GM19372 (cell line): ENCODE results near the gene PLXNA3.
"Not testable (repeated sequence)": the region's sequence is repeated elsewhere in the genome, so short reads cannot be mapped to it uniquely, and the experiment has no call there.

Source experiments
- ATAC-seq: cut with Tn5 transposase; IDR thresholded peaks from one replicate; pipeline ENCODE4 v1.9.1; 2021; ENCODE audit warnings: mild to moderate bottlenecking, low read depth, moderate library complexity; ENCODE audit not compliant: unreplicated experiment

The PLXNA3 gene

DNA sequence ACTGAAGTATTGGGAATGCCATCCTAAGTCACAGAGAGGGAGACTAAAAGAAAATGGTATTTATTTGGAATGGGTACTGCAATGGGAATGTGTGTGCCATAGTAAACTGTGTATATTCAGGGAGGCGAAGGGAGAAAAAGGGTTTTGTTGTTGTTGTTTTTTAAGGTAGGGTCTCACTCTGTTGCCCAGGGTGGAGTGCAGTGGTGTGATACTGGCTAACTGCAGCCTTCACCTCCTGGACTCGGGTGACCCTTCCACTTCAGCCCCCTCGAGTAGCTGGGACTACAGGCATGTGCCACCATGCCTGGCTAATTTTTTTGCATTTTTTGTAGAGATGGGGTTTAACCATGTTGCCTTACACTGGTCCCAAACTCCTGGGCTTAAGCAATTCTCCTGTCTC is 36.6 kb downstream of the PLXNA3 start:
- ATAC-seq: no peak

DNA sequence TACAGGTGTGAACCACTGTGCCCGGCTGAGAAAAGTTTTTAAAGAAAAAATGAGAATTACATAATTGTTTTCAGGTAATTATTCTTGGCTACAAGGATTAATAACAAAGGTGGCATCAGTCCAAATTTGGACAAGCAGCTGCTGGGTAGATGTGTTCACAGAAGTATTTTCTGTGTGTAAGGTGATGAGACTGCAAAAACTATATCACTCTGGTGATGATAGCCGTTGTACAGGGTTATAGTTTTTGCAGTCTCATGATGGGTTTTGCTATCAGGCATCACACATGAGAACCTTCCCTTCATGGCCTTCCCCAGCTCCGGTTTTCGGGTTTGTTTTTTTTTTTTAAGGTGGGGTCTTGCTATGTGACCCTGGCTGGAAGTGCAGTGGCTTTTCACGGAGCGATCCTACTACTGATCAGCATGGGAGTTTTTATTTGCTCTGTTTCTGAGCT is 37.4 kb downstream of the PLXNA3 start:
- ATAC-seq: no peak

DNA sequence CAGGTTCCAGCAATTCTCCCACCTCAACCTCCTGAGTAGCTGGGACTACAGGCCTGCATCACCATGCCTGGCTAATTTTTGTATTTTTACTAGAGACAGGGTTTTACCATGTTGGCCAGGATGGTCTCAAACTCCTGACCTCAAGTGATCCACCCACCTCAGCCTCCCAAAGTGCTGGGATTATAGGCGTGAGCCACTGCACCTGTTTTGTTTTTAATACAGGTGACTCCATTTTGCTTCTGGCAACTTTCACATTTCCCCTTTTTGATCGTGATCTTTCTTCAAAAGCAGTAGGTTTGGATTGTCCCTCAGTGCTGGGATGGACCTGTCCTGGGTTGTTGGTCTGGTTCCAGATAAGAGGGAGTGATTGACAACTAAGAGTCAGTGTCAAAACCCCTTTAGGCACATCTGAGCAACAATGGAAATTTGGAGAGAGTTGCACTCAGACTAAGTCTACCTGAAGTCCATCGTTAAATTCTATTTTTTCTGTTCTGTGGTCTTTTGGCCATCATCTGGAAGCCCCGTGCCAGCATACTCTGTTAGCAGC is 38.6 kb downstream of the PLXNA3 start:
- ATAC-seq: not testable (repeated sequence)

GRCh38 chrX:154501423-154501822 is 43.3 kb downstream of the PLXNA3 start:
- ATAC-seq: not testable (repeated sequence)

- no peak for ATAC-seq
These were observed 44.0 kb downstream of the PLXNA3 start for GRCh38 chrX:154502098-154502497.

DNA sequence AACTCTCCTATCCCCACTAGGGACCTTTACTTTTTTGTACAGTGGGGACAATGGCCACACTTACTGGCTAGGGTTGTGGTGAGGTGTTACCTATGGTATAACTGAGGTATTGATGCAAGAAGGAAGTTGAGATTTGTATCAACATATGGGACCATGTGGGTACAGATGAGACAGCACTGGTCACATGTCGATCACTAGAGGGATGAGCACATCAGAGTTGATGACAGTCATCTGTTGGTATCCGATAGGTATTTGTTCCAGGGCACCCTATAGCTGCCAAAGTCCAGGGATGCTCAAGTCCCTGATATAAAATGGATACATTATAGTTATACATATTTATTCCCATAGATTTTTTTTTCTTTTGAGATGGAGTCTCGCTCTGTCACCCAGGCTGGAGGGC is 44.9 kb downstream of the PLXNA3 start:
- no peak for ATAC-seq

GRCh38 chrX:154505734-154506133 is 47.7 kb downstream of the PLXNA3 start:
- ATAC-seq: no peak

GRCh38 chrX:154506483-154507332 is 48.6 kb downstream of the PLXNA3 start:
- ATAC-seq: no peak

- ATAC-seq: no peak
These were observed 49.7 kb downstream of the PLXNA3 start for GRCh38 chrX:154507673-154508383.

DNA sequence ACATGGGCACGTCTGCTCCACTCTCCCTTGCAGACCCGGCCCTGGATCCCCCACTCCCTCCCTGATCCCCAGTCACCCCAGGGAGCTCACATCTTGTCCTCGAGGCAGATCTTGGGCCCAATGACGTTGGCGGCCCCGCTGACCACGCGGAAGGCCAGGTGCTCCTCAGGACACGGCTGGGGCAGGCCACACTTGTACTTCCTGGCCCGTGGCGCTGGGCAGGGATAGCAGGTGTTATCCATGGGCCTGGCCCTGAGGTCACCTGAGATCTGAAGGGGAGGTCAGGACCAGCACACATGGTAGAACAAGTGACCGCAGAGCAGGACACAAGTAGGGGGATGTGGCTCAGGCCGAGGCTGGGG is 50.3 kb downstream of the PLXNA3 start:
- ATAC-seq: no peak

GRCh38 chrX:154509455-154509854 is 51.4 kb downstream of the PLXNA3 start:
- no peak for ATAC-seq

GRCh38 chrX:154511761-154512160 is 53.7 kb downstream of the PLXNA3 start:
- ATAC-seq: no peak

GRCh38 chrX:154512879-154513553 is 54.9 kb downstream of the PLXNA3 start:
- no peak for ATAC-seq

DNA sequence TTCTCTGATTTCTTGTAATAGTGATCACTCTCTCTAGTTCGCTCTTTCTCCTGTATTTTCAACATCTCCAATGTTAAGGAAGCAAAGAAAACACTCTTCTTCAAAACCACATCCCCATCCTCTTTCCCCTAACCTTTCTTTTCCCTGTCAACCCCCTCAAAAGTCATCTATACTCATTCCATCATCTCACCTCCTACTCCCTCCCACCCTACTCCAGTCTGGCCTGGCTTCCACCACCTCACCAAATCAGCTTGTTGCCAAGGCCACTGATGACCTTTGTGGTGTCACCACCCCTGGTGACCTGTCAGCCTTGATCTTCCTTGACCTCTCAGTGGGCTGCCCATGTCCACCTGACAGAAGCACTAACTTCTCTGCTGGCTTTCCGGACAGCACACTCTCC is 55.6 kb downstream of the PLXNA3 start:
- no peak for ATAC-seq

GRCh38 chrX:154515090-154515965 is 57.2 kb downstream of the PLXNA3 start:
- peak; percentile 11 for ATAC-seq

DNA sequence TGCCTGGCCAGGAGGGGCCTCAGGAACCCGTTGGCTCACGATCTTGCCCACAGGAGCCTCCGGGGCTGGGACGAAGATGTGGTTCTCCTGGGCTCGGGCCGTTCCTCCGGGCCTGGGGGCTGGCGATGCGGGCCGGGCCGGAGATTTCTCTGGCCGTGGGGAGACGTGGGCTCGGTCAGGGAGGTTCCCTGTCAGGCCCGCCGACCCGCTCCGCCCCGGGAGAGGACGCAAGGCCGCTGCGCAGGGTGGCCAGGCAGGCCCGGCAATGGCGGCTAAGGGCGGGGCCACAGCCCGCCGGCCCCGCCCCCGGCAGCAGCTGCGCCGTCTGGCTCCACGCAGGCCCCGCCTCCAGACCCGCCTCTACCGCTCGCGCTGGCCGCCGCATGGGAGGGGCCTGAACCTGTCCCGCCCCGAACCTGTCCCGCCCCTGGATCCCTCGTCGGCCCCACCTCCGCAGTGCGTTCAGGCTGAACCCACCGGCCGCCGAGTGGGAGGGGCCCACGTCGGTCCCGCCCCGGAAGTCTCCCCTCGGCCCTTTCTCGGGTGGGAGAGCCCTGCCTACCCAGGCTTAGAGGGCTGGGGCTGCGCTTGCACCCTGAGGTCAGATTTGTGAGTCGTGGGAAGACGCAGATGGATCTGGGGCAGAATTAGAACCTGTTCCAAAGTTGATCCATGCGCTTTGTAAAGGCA is 58.0 kb downstream of the PLXNA3 start, which contains the start of gene FAM3A:
TSS of gene FAM3A (minus strand) at position 267 of the 690 bp plus-strand sequence. CDS start 460 bp downstream, outside the sequence.
- peak; percentile 84 for ATAC-seq

GRCh38 chrX:154516656-154517100 is 58.6 kb downstream of the PLXNA3 start:
- ATAC-seq: no peak

DNA sequence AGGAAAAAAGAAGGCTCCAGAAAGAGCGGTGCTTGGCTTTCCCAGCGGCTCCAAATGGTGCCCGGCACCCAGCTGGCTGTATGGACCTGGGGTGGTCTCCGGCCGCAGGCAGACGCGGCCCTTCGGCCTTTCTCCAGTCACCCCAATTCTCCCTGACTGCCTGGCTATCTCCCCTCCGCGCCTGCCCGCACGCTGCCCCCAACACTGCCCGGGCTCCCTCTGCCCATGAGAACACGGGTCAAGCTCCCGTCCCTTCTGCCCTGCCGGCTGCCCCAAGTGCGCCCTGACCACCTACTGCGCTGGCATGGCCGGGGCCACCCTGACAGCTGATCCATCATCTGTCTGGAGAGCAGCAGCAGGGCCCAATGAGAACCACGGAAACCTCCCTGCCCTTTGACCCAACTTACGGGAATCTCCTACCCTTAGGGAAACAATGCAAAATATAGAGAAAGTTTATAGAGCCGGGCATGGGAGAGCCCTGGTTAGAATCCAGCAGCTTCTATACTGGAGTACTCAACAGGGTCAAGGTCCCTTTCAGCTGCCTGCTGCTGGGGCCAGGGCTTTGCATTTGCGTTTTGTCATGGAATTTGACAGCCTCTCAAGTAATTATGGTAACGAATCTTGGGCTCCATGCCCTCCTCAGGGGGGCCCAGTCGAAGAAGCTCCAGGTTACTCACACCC is 59.2 kb downstream of the PLXNA3 start:
- no peak for ATAC-seq

DNA sequence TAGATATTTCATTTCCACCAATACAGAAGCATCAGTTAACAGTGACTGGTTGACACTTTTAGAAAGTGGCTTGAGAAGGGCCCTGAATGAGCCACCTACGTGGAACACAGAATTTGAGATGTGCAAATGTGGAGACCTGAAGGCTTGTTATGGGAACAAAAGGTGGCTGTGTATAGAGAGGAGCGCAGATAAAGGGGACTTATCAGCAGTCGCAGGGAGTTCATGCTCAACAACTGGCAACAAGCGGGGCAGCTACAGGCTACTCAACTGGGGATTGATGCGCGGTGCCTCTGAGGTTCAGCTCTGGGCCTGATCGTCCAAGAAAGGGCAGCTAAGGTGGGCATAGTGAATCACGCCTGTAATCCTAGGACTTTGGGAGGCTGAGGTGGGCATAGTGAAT is 61.3 kb downstream of the PLXNA3 start:
- no peak for ATAC-seq
